Right lobe of liver (tissue), 6 donors: ENCODE data around the gene GRPEL2. TPM values are rescaled to one million over a fixed set of nuclear protein-coding genes. Genes with fewer than 3 reads are reported as not detected.

Experiments used
- ATAC-seq, 4 donors: fragments of 200-7000 bp; cut with Tn5 transposase; one replicate each; pipeline ENCODE4 v1.9.1; 2020; ENCODE audit warnings: mild to moderate bottlenecking in 4 of 4, moderate library complexity in 4 of 4
- DNase-seq, 3 donors: peaks; one replicate each; pipeline ENCODE4 v3.0.0-alpha.2; 2020
- H3K27ac ChIP-seq, 3 donors: fragments of 200-600 bp; one replicate each; pipeline ENCODE4 v1.8.0; 2022
- H3K27me3 ChIP-seq, 2 donors: fragments of 200-600 bp; one replicate each; pipeline ENCODE4 v1.8.0; 2022
- H3K36me3 ChIP-seq, 4 donors: fragments of 200-600 bp; sonication (generic) in 1 of 4; one replicate each; pipeline versions ENCODE4 v1.5.1 to v1.8.0; 2017 to 2022; ENCODE audit warnings: control low read depth in 1 of 4
- H3K4me1 ChIP-seq, 4 donors: fragments of 200-600 bp; sonication (generic) in 1 of 4; one replicate each; pipeline versions ENCODE4 v1.5.1 to v1.8.0; 2017 to 2022; ENCODE audit warnings: control low read depth in 1 of 4
- H3K4me3 ChIP-seq, 3 donors: fragments of 200-600 bp; one replicate each; pipeline ENCODE4 v1.8.0; 2022
- H3K9me3 ChIP-seq, 4 donors: fragments of 200-600 bp; sonication (generic) in 1 of 4; one replicate each; pipeline versions ENCODE4 v1.5.1 to v1.8.0; 2017 to 2022; ENCODE audit warnings: control low read depth in 1 of 4
- POLR2A ChIP-seq: fragments of 450-650 bp; IDR thresholded peaks from one replicate; pipeline ENCODE4 v1.6.1; 2017; ENCODE audit warnings: antibody characterized with exemption, mild to moderate bottlenecking
- WGBS: methylation state at CpG from one replicate; pipeline ENCODE4 v1.1.6; 2018; ENCODE audit warnings: low coverage, low lambda C conversion rate; ENCODE audit not compliant: insufficient coverage; ENCODE audit errors: missing lambda C conversion rate; 5-methylcytosine and 5-hydroxymethylcytosine counted together
- intact Hi-C, 2 donors: fragments of 100-400 bp; cut with DNase I; formaldehyde crosslinking; loops; one replicate each; pipeline versions ENCODE4 v1.11.2 to v1.14.1; 2022
- total RNA-seq, 6 experiments: library from RNA; depleted of rRNA in 2 of 6; stranded (reverse); fragments of >200 nt in 2 of 6; fragmentation: NEBNext Ultra II Directional in 3 of 6; extraction: Animal tissue kit (Norgen Biotek cat#: 25700) in 3 of 6; gene quantifications; one replicate each; pipeline versions ENCODE4 v1.1.0 to v1.2.4, GENCODE V29; 2016 to 2023
- TF ChIP-seq, protein P1 (sequence below), 4 donors: fragments of 200-600 bp in 3 of 4; fragments of 450-650 bp in 1 of 4; IDR thresholded peaks; one replicate each; pipeline versions ENCODE4 v1.5.1 to v1.8.0; 2016 to 2022; ENCODE audit warnings: antibody characterized with exemption in 4 of 4, mild to moderate bottlenecking in 2 of 4
- donor health status: DM: no; HTN: yes; CAD: no.
- donor health status: DM: no; HTN: no; CAD: no.
- donor health status: DM: no; HTN: no; CAD: no.
- donor health status: DM: no; HTN: yes; CAD: no.
- donor health status: DM: no; HTN: yes; CAD: no.

GRPEL2 gene
- total RNA-seq, 6 experiments from 2014 or later: 4.2 to 6.9 (median 5.9) TPM

DNA sequence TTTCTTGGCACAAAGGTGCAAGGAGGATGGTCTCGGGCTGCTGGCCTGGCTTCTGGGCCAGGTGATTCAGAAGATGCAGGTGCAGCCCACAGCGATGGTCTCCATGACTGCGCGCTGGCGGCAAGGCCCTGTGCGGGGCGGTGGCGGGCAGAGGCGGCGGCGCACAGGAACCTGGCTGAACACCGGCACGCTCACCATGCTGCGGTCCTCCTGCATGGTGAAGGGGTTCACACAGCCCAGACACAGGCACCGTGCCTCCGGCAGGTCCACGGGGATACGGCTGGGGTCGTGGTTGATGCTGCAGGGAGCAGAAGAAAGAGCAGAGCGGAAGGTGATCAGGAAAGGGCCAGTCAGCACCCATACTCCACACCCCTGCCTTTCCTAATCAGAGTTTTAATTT, 29.0 kb downstream of the GRPEL2 start:
- Histone ChIP-seq H3K4me1 (no peaks in the 10 kb centered on the region), H3K9me3 (no peaks in the 10 kb centered on the region), H3K36me3 (no peaks in the 10 kb centered on the region), H3K4me3 (no peak overlapping the region), H3K27ac (no peak overlapping the region), H3K27me3 (no peaks in the 10 kb centered on the region)
- DNase-seq (peak in 1 of 3 donors; percentile 33), ATAC-seq (no peak)
- TF ChIP-seq, protein P1, sequence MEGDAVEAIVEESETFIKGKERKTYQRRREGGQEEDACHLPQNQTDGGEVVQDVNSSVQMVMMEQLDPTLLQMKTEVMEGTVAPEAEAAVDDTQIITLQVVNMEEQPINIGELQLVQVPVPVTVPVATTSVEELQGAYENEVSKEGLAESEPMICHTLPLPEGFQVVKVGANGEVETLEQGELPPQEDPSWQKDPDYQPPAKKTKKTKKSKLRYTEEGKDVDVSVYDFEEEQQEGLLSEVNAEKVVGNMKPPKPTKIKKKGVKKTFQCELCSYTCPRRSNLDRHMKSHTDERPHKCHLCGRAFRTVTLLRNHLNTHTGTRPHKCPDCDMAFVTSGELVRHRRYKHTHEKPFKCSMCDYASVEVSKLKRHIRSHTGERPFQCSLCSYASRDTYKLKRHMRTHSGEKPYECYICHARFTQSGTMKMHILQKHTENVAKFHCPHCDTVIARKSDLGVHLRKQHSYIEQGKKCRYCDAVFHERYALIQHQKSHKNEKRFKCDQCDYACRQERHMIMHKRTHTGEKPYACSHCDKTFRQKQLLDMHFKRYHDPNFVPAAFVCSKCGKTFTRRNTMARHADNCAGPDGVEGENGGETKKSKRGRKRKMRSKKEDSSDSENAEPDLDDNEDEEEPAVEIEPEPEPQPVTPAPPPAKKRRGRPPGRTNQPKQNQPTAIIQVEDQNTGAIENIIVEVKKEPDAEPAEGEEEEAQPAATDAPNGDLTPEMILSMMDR (IDR thresholded peaks at IDR 0.05): no peak
- no peak for TF ChIP-seq POLR2A
- intact Hi-C loops: loop anchor here (5.0 kb wide), 1 partner anchor 57 kb away; no protein-coding TSS in a partner anchor
- WGBS: 82% methylated on average over 5 of the region's 20 CpGs

DNA sequence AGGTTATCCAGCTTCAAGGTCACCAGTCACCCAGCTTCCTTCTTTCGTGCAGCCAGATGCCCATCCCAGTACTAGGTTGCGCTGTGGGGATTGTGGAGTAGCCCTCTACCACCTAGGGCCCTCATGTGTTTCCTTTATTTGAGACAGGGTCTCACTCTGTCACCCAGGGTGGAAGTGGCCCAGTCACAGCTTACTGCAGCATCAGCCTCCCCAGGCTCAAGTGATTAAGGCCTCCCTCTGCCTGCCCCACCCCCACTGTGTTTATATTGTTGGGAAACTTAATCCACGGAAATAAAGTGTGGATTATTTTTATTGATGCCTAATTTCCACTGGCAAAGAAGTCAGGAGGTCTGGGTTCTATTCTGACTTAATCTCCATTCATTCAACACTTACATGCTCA, 29.5 kb downstream of the GRPEL2 start:
- no peaks in the 10 kb centered on the region for H3K36me3 ChIP-seq
- no peak for ATAC-seq
- WGBS: 52% methylated on average over 2 of the region's 3 CpGs
- H3K27me3 ChIP-seq: no peaks in the 10 kb centered on the region
- H3K27ac ChIP-seq: no peak overlapping the region
- no peak for TF ChIP-seq POLR2A
- TF ChIP-seq, protein P1 (IDR thresholded peaks at IDR 0.05): no peak
- no peaks in the 10 kb centered on the region for H3K9me3 ChIP-seq
- no peaks in the 10 kb centered on the region for H3K4me1 ChIP-seq
- no peak overlapping the region for H3K4me3 ChIP-seq
- intact Hi-C loops: loop anchor here (5.0 kb wide), 1 partner anchor 58 kb away; no protein-coding TSS in a partner anchor
- DNase-seq: peak in 1 of 3 donors; percentile 19

DNA sequence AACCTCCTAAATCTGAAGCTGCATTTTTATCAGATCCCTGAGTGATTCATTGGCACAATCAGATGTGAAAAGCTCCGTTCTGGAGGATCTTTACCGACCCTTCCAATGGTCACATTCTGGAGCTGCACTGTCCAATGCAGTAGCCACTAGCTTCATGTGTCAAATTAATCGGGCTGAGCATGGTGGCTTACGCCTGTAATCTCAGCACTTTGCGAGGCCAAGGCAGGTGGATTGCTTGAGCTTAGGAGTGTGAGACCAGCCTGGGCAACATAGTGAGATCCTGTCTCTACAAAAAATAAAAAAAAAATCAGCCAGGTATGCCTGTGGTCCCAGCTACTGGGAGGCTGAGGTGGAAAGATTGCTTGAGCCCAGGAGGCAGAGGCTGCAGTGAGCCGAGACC, 30.1 kb downstream of the GRPEL2 start:
- intact Hi-C loops: no loop called here
- H3K27me3 ChIP-seq: no peaks in the 10 kb centered on the region
- ATAC-seq: no peak
- no peaks in the 10 kb centered on the region for H3K4me1 ChIP-seq
- WGBS: 78% methylated on average over 6 of the region's 6 CpGs
- no peaks in the 10 kb centered on the region for H3K9me3 ChIP-seq
- no peak overlapping the region for H3K27ac ChIP-seq
- H3K4me3 ChIP-seq: no peak overlapping the region
- H3K36me3 ChIP-seq: no peaks in the 10 kb centered on the region
- no peak for DNase-seq
- TF ChIP-seq, protein P1 (IDR thresholded peaks at IDR 0.05): no peak
- no peak for TF ChIP-seq POLR2A

DNA sequence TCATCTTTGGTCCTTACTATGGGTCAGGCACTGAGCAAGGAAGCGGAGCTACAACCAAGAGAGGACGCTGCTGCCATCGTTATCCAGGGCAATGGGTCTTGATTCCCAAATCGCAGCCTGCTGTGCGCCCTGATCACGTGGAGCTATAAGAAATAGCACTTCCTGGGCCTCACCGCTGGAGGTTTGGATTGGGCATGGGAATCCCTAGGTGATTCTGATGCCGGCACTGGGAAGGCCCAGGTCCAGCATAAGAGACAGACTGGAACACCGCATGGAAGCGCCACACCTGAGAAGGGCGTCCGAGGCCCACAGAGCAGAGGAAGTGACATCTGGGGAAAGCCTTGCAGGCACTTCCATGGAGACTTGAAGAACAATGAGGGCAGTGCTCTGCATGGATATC, 30.8 kb downstream of the GRPEL2 start:
- no peaks in the 10 kb centered on the region for H3K36me3 ChIP-seq
- no peak for ATAC-seq
- no CpG with 5 or more reads among the region's 12 CpGs for WGBS
- H3K4me3 ChIP-seq: no peak overlapping the region
- TF ChIP-seq, protein P1 (IDR thresholded peaks at IDR 0.05): no peak
- no peak for TF ChIP-seq POLR2A
- intact Hi-C loops: no loop called here
- H3K27ac ChIP-seq: no peak overlapping the region
- H3K9me3 ChIP-seq: no peaks in the 10 kb centered on the region
- no peak for DNase-seq
- no peaks in the 10 kb centered on the region for H3K4me1 ChIP-seq
- H3K27me3 ChIP-seq: no peaks in the 10 kb centered on the region
